Measurements from ENCODE around the gene PRDM8. TPM values are rescaled to one million over a fixed set of nuclear protein-coding genes. Genes with fewer than 3 reads are reported as not detected.

Gene PRDM8
- polyA plus RNA-seq, 3 donors = 0.48 to 8.3 (median 1.8) TPM

- WGBS, 3 donors = 18 to 51% (median 46%) methylated on average over 22 of the region's 22 CpGs
- no peak overlapping the region for H3K27ac ChIP-seq (ENCODE audit: low read depth, low read length)
These were observed 913 bp upstream of the PRDM8 start for GRCh38 chr4:80196259-80196921.

DNA sequence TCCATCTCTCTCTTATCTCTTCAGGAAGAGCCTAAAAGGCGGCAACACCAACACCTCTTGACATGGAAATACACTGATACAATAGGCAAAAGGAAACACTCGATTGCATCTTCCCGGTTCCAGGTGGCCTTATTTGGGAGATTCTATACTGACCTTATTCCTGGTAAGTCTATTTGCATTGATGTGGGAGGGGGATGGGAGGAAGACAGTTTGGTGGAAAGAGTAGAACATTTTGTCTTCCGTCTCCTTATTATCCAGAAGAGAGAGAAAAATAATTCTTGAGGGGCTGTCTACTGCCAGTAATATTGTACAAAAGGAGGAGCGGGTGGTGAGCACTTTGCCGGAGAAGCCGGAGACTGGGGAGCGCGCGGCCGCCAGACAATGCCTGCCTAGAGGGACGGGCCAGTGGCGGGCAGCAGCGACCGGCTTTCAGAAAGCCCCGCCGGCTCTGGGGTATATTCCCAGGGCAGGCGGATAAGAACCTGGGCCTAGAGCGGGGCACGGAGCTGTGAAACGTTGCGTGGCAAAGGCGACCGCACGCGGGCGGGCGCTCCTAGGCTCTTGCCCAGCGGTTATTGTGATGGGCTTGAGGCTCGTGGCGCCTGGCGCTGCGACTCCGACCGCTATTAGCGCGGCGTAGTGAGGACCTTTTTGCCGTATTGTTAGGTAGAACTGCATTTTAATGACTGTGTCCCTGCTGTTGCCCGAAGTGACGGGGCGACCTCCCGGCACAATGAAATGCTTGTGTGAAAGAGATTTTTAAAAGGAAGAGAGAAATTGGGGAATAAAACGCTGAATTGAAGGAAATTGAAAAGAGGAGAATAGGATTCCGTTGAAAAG lies 518 bp downstream of the PRDM8 start:
- WGBS, 3 donors = 16 to 26% (median 20%) methylated on average over 45 of the region's 45 CpGs
- no peak overlapping the region for H3K27ac ChIP-seq (ENCODE audit: low read depth, low read length)

GRCh38 chr4:80198441-80198837 lies 1.1 kb downstream of the PRDM8 start:
- no peak overlapping the region for H3K27ac ChIP-seq (ENCODE audit: low read depth, low read length)

DNA sequence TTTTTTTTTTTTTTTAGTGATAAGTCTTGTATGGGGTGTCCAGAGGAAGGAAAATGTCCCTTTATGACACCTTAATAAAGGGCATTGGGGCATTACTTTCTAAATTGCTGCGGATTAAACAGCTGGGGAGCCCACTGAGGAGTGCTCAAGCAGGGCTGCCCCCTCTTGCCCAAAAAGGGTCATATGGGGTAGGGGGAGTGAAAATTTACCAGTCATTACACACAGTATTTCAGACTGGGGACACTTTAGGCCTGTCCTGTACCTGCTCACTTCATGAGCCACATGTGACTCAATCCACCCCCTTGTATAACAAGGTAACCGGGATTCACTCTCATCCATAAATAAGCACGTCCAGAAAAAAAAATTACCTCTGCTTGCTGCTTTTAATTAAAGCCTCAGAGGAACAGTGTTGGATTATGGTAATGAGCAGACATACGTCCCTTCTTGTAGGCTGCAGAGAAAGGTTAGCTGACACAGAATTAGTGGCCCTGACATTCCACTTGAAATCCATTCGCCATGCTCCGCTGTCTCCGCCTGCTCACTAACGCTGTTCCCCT lies 1.8 kb downstream of the PRDM8 start:
- no peak overlapping the region for H3K27ac ChIP-seq (ENCODE audit: low read depth, low read length)
- 52 to 81% (median 81%) methylated on average over 8 of the region's 8 CpGs for WGBS, 3 donors

More at GRCh38 chr4:80198441-80198837, 1.1 kb downstream of the PRDM8 start:
- WGBS, 3 donors = 38 to 72% (median 69%) methylated on average over 1 of the region's 1 CpG

DNA sequence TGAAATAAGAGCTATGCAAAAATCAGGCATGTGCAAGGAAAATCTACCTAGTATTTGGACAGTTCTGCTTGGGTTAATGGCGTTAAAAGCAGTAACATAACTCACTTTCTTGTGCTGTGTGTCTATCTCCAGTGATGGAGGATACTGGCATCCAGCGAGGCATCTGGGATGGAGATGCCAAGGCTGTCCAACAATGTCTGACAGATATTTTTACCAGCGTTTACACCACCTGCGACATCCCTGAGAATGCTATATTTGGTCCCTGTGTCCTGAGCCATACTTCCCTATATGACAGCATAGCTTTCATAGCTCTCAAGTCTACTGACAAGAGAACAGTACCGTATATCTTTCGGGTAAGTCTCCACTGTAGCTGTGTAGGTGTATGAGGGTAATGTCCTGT lies 2.6 kb downstream of the PRDM8 start:
- 47 to 77% (median 74%) methylated on average over 6 of the region's 6 CpGs for WGBS, 3 donors
- H3K27ac ChIP-seq (ENCODE audit: low read depth, low read length) = no peak overlapping the region

GRCh38 chr4:80201252-80202151 lies 4.2 kb downstream of the PRDM8 start:
- 28 to 43% (median 38%) methylated on average over 43 of the region's 43 CpGs for WGBS, 3 donors
- no peak overlapping the region for H3K27ac ChIP-seq (ENCODE audit: low read depth, low read length)

GRCh38 chr4:80202190-80202711 lies 4.9 kb downstream of the PRDM8 start:
- no peak overlapping the region for H3K27ac ChIP-seq (ENCODE audit: low read depth, low read length)

DNA sequence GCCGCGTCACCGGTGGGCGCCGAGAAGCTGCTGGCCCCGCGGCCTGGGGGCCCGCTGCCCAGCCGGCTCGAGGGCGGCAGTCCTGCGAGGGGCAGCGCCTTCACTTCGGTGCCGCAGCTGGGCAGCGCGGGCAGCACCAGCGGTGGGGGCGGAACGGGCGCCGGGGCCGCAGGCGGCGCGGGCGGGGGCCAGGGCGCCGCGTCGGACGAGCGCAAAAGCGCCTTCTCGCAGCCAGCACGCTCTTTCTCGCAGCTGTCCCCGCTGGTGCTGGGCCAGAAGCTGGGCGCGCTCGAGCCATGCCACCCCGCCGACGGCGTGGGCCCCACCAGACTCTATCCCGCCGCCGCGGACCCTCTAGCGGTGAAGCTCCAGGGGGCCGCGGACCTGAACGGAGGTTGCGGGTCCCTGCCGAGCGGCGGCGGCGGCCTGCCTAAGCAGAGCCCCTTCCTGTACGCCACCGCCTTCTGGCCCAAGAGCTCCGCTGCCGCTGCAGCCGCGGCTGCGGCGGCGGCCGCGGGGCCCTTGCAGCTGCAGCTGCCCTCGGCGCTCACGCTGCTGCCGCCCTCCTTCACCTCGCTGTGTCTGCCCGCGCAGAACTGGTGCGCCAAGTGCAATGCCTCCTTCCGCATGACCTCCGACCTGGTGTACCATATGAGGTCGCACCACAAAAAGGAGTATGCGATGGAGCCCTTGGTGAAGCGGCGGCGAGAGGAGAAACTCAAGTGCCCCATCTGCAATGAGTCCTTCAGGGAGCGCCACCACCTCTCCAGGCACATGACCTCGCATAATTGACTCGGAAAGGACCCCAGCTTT lies 5.6 kb downstream of the PRDM8 start:
- 2 to 5% (median 2%) methylated on average over 68 to 88 of the region's 88 CpGs for WGBS, 3 donors
- H3K27ac ChIP-seq (ENCODE audit: low read depth, low read length) = no peak overlapping the region

More at GRCh38 chr4:80202190-80202711, 4.9 kb downstream of the PRDM8 start:
- WGBS, 3 donors = 0 to 2% (median 1%) methylated on average over 21 to 58 of the region's 58 CpGs

DNA sequence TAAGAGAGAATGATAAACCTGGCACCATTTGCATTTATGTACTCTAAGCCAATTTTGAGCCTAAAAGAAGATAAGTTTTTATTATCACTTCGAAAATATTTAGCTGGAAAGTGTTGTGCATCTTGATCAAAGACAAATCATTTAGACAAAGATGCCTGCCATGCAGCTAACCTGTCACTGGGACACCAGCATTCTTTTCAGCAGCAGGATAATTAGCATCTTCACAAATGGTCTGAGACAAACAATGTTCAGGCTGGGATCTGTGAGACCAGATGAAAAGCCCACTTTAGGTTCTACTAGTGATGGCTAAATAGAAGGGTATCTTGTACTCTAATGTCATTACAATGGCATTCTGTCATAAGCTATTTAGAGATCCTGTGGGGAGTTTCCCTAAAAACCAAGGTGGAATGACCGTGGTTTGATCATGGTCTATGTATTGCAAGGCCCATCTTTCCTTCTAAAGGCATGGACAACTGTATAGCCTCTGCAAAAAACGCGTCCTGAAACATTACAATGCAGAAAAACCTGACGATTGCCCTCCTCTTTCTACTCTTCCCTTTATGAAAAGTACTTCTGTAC lies 7.2 kb downstream of the PRDM8 start:
- H3K27ac ChIP-seq (ENCODE audit: low read depth, low read length) = no peak overlapping the region
- 82 to 86% (median 85%) methylated on average over 5 of the region's 5 CpGs for WGBS, 3 donors

GRCh38 chr4:80206111-80206510 lies 8.8 kb downstream of the PRDM8 start:
- H3K27ac ChIP-seq (ENCODE audit: low read depth, low read length) = no peak overlapping the region

GRCh38 chr4:80206521-80207171 lies 9.3 kb downstream of the PRDM8 start:
- WGBS, 3 donors = 56 to 71% (median 58%) methylated on average over 29 of the region's 29 CpGs

More at GRCh38 chr4:80206111-80206510, 8.8 kb downstream of the PRDM8 start:
- 87 to 97% (median 94%) methylated on average over 9 of the region's 9 CpGs for WGBS, 3 donors

DNA sequence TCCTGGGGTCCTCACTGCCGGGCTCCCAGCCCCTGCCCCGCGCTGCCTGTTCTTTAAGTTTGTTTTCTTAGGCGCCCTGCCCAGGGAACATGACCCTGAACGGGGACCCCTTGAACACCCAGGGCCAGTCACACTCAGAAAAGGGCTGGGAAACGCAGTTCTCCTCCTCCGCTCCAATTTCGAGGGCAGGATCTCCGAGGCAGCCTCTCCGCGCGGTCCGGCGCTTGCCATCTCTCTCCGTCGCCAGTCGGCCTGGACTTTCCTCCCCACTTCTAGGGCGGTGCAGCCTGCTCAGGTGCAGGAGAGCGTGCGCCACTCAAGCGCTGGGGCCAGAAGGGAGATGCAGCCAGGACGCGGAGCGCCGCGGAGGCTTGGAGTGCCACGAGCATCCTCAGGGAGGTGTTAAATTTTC lies 9.9 kb downstream of the PRDM8 start:
- no peak overlapping the region for H3K27ac ChIP-seq (ENCODE audit: low read depth, low read length)
- 43 to 63% (median 47%) methylated on average over 25 to 27 of the region's 27 CpGs for WGBS, 3 donors

More at GRCh38 chr4:80206521-80207171, 9.3 kb downstream of the PRDM8 start:
- H3K27ac ChIP-seq (ENCODE audit: low read depth, low read length) = no peak overlapping the region

GRCh38 chr4:80207664-80208063 lies 10.4 kb downstream of the PRDM8 start:
- no peak overlapping the region for H3K27ac ChIP-seq (ENCODE audit: low read depth, low read length)
- 84 to 86% (median 85%) methylated on average over 10 of the region's 10 CpGs for WGBS, 3 donors

DNA sequence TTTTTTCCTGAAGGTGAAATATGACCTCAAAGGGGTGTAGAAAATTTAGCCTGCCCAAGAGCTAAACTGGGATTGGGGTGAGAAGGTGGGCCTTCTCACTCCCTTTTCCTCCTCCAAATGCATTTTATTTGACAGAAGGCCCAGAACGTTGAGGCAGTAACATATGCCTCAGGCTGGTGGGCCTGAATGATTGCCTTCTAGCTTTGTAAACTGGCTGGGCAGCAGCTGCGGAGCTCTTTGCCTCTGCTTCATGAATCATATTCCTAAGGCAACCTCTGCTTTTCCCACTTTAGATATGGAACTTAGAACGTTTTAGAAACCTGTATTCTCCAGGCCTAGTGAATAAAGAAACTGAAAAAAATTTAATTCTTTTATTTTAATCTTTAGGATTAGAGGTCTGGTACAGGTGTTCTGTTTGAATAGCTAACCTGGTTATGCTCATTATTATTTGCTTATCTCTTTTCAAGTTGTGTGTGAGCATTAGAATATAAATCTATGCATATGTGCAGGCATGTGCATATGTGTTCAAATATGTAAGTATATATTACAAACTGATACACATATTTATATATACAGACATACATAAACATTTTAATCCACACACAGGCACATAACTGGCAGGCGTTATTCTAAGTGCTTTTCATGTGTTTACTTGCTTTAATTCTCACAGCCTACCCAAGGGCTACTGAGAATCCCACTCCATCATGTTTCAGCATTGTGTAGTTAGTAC lies 11.5 kb downstream of the PRDM8 start:
- WGBS, 3 donors = 54 to 90% (median 87%) methylated on average over 4 of the region's 4 CpGs
- no peak overlapping the region for H3K27ac ChIP-seq (ENCODE audit: low read depth, low read length)

DNA sequence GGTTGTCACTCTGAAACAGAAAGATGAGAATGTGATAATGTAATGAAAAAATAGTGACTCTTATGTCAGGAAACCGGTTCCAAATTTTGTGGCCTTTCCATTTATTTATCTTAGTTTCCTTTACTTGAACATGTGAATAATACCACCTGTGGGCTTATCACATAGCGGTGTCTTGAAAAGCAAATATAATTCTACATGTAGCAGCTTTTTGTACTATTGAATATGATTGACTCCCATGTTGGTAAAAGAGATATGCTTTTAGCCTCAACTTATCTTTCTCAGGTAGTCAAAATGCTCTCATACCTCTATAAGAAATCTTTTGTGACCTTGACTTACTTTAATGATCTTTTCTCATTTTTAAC lies 12.0 kb downstream of the PRDM8 start:
- H3K27ac ChIP-seq (ENCODE audit: low read depth, low read length) = no peak overlapping the region
- WGBS, 3 donors = 52 to 96% (median 94%) methylated on average over 2 of the region's 2 CpGs

GRCh38 chr4:80210549-80210948 lies 13.2 kb downstream of the PRDM8 start:
- WGBS, 3 donors = 50 to 62% (median 52%) methylated on average over 2 of the region's 2 CpGs
- H3K27ac ChIP-seq (ENCODE audit: low read depth, low read length) = no peak overlapping the region
